SIG-M5 treated with dmso at 0.1 percent for 504 hours (cell line): ENCODE data around the gene PTPN18.
A peak's percentile ranks its signal among the peaks of the same experiment; 100 is the strongest.
"Not testable (repeated sequence)": the region's sequence is repeated elsewhere in the genome, so short reads cannot be mapped to it uniquely, and the experiment has no call there.

Experiments used
- DNase-seq: peaks from one replicate; lab custom pipeline; 2025; ENCODE audit not compliant: unreplicated experiment; lab: John Stamatoyannopoulos, UW

PTPN18 gene

DNA sequence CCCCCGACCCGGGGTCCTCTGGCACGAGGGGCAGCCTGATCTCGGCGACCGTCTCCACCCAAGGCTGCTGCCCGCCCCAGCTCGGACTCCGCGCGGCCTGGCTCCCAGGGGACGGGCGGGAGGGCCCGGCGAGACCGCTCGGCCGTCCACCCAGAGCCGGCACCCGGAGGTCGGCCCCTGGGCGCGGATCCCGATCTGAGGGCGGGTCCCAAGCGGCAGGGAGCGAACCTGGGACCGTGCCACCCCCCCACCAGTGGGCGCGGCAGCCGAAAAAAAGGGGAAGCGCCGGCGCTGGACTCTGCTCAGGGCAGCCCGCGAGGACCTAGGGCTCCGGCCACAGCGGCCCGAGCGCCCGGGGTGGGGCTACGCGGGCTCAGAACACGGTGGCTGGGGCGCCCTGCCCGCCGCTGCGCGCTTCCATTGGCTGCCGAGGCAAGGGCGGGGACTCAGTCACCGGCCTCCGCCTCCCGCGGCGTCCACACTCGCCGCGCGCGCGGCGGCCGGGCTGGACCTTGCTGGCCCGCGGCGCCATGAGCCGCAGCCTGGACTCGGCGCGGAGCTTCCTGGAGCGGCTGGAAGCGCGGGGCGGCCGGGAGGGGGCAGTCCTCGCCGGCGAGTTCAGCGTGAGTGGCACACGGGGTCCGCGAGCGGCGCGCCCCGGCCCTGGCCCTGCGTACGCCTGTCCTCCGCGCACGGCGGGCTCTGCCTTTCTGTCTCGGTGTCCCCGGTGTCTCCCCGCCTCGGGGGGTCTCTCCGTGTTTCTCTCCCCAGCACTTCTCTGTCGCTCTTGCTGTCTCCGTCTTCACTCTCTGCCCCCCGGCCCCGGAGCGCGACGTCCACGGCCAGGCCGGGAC lies at the start of gene PTPN18:
TSS of gene PTPN18 (plus strand) at position 479 of the 854 bp plus-strand sequence. CDS start at position 531, 52 bp downstream.
- peak; percentile 68 for DNase-seq

DNA sequence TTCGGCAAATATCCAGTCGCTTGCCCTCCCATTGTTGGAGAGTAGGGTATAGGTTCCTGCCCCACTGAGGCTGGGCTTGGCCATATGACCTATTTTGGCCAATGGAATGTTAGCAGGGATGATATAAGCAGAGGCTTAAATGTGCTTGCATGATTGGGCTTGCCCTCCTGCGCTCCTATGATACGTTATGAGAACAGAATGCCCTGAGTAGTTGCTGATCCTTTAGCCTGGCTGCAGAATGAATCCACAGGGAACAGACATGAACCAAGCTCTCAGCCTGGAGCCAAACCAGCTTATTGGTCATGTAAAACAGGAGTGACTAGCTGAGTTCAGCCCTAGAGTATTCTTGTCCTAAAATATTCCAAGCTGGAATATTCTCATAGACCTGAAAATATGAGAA lies 48.0 kb upstream of the PTPN18 start:
- no peak for DNase-seq

DNA sequence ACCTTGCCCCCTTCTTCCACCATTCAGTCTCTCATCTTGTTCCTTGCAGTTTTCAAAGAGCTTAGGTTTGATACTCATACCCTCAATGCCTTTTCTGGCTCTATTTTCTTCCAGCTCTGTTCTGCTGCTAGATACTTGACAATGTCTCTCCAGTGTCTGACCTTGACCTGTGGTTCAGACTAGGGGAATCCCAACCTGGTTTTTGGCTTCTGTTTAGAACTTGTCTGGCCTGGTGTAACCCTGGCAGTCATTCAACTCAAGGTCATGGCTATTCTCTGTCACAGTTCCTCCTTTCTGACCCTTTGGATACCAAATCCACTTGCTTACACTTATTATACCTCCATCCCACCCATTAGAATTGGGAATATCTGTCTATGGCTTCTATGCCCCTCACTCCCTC lies 45.0 kb upstream of the PTPN18 start:
- DNase-seq: no peak

- no peak for DNase-seq
These were observed 42.0 kb upstream of the PTPN18 start for GRCh38 chr2:130313812-130314334.

- no peak for DNase-seq
These were observed 41.5 kb upstream of the PTPN18 start for GRCh38 chr2:130314377-130314776.

DNA sequence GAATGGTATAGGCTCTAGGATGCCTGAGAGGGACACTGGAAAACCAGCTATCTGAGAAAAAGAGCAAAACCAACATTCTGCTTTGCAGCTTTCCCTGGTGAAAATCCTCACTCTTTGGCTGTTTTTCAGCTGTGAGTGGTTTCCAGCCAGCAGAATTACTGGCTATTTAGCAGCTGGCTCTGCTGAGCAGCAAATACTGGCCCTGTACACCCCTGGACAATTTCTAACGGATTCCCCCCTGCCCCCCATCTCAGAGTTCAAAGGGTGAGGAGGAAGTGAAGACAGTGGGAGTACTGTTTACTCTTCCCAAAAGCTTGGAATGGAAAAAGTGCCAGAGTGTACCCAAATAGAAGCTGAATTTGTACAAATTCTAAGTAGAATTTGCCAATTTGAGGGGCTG lies 39.3 kb upstream of the PTPN18 start:
- DNase-seq: no peak

DNA sequence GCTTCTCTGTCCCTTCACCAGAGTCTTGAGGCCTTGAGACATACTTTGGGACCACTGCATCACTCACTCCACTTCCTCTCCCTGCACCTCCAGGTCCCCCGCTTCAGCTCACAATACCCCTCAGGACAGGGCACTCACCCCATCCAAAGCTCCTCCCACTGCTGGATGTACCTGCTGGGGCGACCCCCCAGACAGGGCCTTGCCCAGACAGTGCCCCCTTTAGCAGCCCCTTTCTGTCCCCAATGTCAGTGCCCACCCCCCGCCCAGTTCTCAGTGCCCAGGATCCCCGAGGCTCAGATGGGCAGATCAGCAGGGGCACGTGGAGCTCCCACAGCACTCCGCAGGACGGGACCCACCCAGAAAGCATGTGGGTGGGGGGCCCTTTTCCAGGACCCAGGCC lies 37.0 kb upstream of the PTPN18 start:
- DNase-seq: no peak

DNA sequence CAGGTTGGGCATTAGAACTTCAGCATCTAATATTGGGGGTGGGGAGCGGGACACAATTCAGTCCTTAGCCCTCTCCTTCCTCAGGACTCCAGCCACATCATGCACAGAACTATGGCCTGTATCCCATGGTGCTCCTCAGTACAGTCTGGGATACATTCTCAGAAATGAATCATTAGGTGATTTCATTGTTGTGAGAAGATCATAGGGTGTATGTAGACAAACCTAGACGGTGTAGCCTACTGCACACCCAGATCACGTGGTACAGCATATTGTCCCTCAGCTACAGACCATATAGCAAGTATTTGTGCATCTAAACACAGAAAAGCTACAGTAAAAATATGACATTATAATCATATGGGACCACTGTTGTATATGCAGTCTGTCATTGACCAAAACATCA lies 36.3 kb upstream of the PTPN18 start:
- DNase-seq: no peak

DNA sequence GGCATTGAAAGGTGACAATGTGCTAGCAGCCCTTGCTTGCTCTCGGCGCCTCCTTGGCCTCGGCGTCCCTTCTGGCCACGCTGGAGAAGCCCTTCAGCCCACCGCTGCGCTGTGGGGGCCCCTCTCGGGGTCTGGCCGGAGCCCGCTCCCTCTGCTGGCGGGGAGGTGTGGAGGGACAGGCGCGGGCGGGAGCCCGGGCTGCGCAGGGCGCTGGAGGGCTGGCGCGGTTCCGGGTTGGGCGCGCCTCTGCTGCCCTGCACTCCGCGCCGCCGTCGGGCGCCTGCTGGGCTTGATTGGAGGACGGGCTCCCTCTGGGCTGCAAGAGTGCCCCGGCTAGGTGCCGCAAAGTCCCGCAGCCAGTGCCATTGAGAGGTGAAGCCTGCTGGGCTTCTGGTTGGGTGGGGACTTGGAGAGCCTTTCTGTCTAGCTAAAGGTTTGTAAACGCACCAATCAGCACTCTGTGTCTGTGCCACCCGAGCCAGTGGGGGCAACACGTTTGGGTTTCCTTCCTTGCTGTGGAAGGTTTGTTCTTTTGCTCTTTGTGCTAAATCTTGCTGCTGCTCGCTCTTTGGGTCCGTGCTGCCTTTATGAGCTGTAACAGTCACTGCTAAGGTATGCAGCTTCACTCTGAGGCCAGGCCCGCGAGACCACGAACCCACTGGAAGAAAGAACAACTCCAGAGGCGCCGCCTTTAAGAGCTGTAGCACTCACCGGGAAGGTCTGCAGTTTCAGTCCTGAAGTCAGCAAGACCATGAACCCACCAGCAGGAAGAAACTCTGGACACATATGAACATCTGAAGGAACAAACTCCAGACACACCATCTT lies 27.9 kb upstream of the PTPN18 start:
- DNase-seq: no peak

DNA sequence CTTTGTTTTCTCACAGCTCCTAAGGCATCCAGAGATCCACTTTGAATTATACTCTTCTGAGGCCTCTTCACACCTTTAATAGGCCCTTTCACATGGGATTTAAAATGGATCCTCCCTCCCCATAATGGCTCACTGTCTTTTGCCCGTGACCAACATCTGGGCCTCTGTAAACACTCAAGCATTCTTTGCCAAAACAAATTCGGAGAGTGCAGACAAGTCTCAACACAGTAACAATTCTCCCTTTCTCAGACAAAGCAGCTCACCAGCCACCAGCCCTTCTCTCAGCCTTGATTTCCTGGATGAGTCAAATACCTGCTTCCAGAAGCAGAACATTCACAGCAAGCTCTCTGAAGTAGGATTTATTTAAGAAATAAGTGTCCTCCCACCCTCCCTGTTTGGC lies 27.1 kb upstream of the PTPN18 start:
- no peak for DNase-seq

DNA sequence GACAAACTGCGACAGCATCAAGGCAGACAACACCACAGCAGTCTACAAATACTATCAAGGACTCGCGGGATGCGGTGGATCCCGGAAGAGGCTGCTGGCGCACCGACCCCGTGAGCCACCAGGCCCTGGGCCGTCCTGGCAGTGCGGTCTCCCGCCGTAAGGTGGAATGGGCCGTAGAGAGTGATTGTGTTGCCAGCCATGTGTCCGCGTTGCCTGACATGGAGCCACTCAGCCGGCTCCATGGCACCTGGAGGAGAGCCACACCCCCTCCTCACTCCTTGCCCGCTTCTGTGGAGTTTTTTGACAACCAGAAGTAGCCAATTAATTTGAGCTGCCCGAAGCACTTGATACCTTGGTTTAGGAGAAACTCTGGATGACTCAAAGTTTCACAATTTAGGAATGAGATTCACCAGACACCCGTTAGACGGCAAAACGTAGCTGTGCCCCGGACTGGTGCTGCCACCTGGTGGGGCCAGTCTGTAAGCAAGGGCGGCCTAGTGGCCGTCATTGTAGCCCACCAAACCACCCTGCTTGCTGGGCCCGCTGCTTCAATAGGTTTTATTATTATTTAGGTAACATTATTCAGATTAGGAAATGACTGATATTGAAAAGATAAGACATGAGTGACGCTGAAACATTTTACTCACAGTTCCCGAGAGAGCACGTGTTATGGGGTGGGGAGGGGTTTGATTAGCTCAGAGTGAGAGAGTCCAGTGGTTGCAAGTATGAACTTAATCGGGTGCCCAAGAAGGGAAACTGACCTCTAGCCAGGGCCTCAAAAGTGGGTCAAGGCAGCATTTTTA lies 23.4 kb upstream of the PTPN18 start:
- DNase-seq: peak; percentile 54

- DNase-seq: not testable (repeated sequence)
These were observed 22.6 kb upstream of the PTPN18 start for GRCh38 chr2:130333253-130333652.

DNA sequence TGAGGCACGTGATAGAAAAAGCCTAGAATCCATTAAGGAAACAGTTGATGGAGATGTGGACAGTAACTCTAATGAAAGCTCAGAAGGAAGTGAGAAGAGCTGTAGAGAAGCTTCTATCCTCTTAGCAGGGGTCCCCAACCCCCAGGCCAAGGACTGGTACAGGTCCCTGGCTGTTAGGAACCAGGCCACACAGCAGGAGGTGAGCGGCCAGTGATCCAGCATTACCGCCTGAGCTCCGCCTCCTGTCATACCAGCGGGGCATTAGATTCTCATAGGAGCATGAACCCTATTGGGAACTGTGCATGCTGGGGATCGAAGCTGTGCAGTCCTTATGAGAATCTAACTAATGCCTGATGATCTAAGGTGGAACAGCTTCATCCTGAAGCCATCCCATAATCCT lies 21.8 kb upstream of the PTPN18 start:
- no peak for DNase-seq

DNA sequence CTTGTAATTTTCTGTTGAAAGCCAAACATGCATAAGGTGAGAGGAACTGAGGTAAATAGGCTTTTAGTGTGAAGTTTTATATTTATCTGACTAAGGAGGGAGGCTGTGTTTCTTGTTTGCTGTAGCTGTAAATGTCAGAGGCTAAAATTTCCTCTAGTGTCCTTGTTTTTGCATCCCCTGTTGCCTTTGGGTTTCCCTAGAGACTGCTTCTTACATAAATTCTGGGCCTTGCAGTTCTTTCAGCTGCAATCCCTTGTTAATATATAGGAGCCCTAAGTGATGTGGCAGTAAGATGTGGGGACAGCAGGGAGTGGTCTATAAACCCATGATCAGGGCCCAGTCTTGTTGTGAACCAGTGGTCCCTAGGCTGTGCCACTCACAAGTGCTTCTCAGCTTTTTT lies 20.6 kb upstream of the PTPN18 start:
- no peak for DNase-seq

DNA sequence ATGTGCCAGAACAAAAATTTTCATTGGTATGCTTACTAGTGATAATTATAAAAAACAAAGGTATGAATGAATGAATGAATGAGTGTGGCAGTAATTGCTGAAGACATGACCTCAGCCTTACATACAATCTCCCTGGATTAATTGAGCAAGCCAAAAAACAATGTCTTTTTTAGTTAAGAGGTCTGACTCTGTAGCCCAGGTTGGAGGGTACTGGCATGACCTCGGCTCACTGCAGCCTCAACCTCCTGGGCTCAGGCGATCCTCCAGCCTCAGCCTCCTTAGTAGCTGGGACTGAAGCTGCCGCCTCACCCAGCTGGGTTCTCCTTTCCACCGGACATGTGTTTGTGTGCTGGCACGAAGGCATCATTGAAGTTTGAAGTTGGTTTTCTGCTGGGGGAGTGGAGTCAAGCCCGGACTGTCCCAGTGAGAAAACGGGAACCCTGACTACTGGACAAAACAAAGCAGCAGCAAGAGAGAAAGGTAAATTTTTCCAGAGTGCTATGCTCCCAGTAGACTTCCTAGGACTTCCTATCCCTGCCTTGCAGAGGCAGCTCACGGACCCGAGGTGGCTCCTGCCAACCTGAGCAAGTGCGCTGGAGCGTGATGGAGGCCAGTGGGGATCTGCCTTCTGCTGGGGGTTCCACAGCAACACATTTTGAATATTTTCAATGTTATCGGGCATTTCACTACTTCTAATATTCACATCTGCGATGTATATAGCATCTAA lies 19.5 kb upstream of the PTPN18 start:
- no peak for DNase-seq

DNA sequence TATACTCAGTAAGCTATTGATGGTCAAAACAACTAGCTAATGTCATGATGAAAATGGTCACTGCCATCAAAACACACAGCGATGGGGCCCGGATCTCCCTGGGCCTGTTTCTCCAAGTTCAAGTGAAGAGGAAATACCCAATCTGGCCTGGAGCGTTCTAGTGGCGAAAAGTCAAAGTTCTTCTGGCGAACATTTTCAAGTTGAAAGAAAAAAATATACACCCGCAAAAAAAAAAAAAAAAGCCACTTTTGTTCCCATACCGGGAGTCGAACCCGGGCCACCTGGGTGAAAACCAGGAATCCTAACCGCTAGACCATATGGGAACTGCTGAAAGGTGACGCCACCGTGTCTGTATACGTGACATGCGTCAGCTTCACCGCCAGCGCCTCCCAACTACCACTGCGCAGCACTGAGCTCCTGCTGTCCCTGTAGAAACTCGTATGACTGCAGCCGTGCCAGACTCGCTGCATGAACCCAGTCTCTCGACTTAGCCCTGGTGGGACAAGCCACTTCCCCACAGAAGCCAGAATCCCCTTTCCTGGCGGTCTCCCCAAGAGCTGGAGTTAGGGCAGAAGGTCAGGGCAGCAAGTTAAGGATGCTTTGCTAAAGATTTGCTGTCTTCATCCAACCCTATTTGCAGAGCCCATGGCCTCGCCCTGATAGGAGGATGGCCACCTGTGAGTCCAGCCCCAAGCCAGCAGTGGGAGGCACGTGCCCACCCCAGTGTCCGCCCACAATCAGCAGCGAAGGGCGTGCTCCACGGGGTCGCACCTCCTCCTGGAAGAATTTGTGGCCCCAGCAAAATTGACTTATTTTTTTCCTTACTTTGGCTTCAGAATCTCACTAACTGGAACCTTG lies 18.8 kb upstream of the PTPN18 start:
- DNase-seq: peak; percentile 38

GRCh38 chr2:130337735-130338325 lies 18.0 kb upstream of the PTPN18 start:
- no peak for DNase-seq

- no peak for DNase-seq
These were observed 17.0 kb upstream of the PTPN18 start for GRCh38 chr2:130338793-130339345.
